NCI-H146 treated with DMSO at 0.1 percent for 48 hours (cell line): ENCODE results near the gene YJU2.
"Not testable (repeated sequence)": the region's sequence is repeated elsewhere in the genome, so short reads cannot be mapped to it uniquely, and the experiment has no call there.

ENCODE experiments used
- DNase-seq: peaks from one replicate; lab custom pipeline; 2025; ENCODE audit not compliant: unreplicated experiment; lab: John Stamatoyannopoulos, UW

YJU2 gene

GRCh38 chr19:4267101-4267900 is 20.4 kb downstream of the YJU2 start:
- peak; percentile 1 for DNase-seq

GRCh38 chr19:4267901-4268815 is 21.3 kb downstream of the YJU2 start:
- no peak for DNase-seq

GRCh38 chr19:4268816-4269430 is 22.0 kb downstream of the YJU2 start:
- DNase-seq: no peak

- no peak for DNase-seq
These were observed 26.0 kb downstream of the YJU2 start for GRCh38 chr19:4272894-4273293.

- not testable (repeated sequence) for DNase-seq
These were observed 27.4 kb downstream of the YJU2 start for GRCh38 chr19:4274321-4274686.

- no peak for DNase-seq
These were observed 30.4 kb downstream of the YJU2 start for GRCh38 chr19:4277191-4277696.

GRCh38 chr19:4278010-4278409 is 31.1 kb downstream of the YJU2 start:
- DNase-seq: no peak

GRCh38 chr19:4278419-4279266 is 31.8 kb downstream of the YJU2 start, which contains the start of gene SHD:
SHD (plus strand) TSS chr19:4279266; CDS start chr19:4280064, 798 bp downstream.
- peak; percentile 10 for DNase-seq

- DNase-seq: no peak
These were observed 32.3 kb downstream of the YJU2 start for GRCh38 chr19:4279267-4279529.

GRCh38 chr19:4279530-4280422 is 32.9 kb downstream of the YJU2 start:
- DNase-seq: no peak

GRCh38 chr19:4284176-4284958 is 37.5 kb downstream of the YJU2 start:
- no peak for DNase-seq

- no peak for DNase-seq
These were observed 38.1 kb downstream of the YJU2 start for GRCh38 chr19:4284974-4285373.

GRCh38 chr19:4286141-4286540 is 39.3 kb downstream of the YJU2 start:
- not testable (repeated sequence) for DNase-seq

GRCh38 chr19:4288091-4288777 is 41.4 kb downstream of the YJU2 start:
- no peak for DNase-seq

- no peak for DNase-seq
These were observed 44.4 kb downstream of the YJU2 start for GRCh38 chr19:4291184-4291732.

GRCh38 chr19:4292515-4292914 is 45.6 kb downstream of the YJU2 start:
- DNase-seq: no peak

GRCh38 chr19:4294389-4294788 is 47.5 kb downstream of the YJU2 start:
- no peak for DNase-seq
